H1 (cell line): ENCODE results near the gene HSF5.

Experiments
- ATF3 ChIP-seq: IDR thresholded peaks from 2 replicates; pipeline ENCODE4 v1.6.1; 2011; ENCODE audit warnings: low read depth, mild to moderate bottlenecking, low read length; ENCODE audit not compliant: insufficient read depth
- CHD2 ChIP-seq: IDR thresholded peaks from 2 replicates; pipeline ENCODE4 v1.6.1; 2012; ENCODE audit warnings: low read length, improper control_type of control experiment
- EGR1 ChIP-seq: IDR thresholded peaks from 2 replicates; pipeline ENCODE4 v1.6.1; 2011; ENCODE audit warnings: low read depth, low read length, borderline replicate concordance
- EZH2 ChIP-seq: fragments of 200-600 bp; sonication (generic); IDR thresholded peaks from 2 replicates; pipeline ENCODE4 v1.7.1; 2012; ENCODE audit warnings: low read depth, mild to moderate bottlenecking, moderate library complexity, low read length, inconsistent platforms; ENCODE audit not compliant: severe bottlenecking
- HDAC2 ChIP-seq, 2 experiments: fragments of 300-600 bp in 1 of 2; sonication (generic) in 1 of 2; IDR thresholded peaks; 2 replicates each; pipeline ENCODE4 v1.6.1; 2011 to 2012; ENCODE audit warnings: low read depth in 2 of 2, low read length in 2 of 2, mild to moderate bottlenecking in 2 of 2, moderate library complexity in 2 of 2, borderline replicate concordance in 1 of 2, inconsistent platforms in 1 of 2
- KDM5A ChIP-seq: fragments of 200-600 bp; IDR thresholded peaks from 2 replicates; pipeline ENCODE4 v1.7.1; 2012; ENCODE audit warnings: mild to moderate bottlenecking, low read length, inconsistent platforms, mixed read lengths
- NRF1 ChIP-seq: IDR thresholded peaks from 2 replicates; pipeline ENCODE4 v1.6.1; 2011; ENCODE audit warnings: mild to moderate bottlenecking, low read depth, low read length, improper control_type of control experiment
- PHF8 ChIP-seq: fragments of 200-600 bp; sonication (generic); conservative IDR thresholded peaks from 2 replicates; pipeline ENCODE4 v1.7.1; 2012; ENCODE audit warnings: low read depth, mild to moderate bottlenecking, inconsistent platforms, low read length, moderate library complexity
- POLR2A ChIP-seq, 2 experiments: IDR thresholded peaks; 1 replicate in 1 of 2; 2 replicates in 1 of 2; pipeline ENCODE4 v1.6.1; 2011; ENCODE audit warnings: low read depth in 2 of 2, low read length in 2 of 2, mild to moderate bottlenecking in 2 of 2; ENCODE audit errors: control extremely low read depth in 1 of 2
- RBBP5 ChIP-seq: IDR thresholded peaks from 2 replicates; pipeline ENCODE4 v1.7.1; 2012; ENCODE audit warnings: low read depth, mild to moderate bottlenecking, inconsistent platforms, low read length, moderate library complexity, borderline replicate concordance
- RFX5 ChIP-seq: IDR thresholded peaks from 2 replicates; pipeline ENCODE4 v1.6.1; 2011; ENCODE audit warnings: low read depth, low read length, improper control_type of control experiment, borderline replicate concordance
- SIN3A ChIP-seq, 2 experiments: IDR thresholded peaks in 1 of 2; conservative IDR thresholded peaks in 1 of 2; 2 replicates each; pipeline ENCODE4 v1.6.1; 2011 to 2012; ENCODE audit warnings: low read length in 2 of 2, improper control_type of control experiment in 1 of 2, low read depth in 1 of 2, mild to moderate bottlenecking in 1 of 2
- TCF12 ChIP-seq: IDR thresholded peaks from 2 replicates; pipeline ENCODE4 v1.6.1; 2011; ENCODE audit warnings: low read depth, mild to moderate bottlenecking, low read length
- TF ChIP-seq, protein P1 (sequence below), 3 experiments: IDR thresholded peaks; 1 replicate in 2 of 3; 2 replicates in 1 of 3; pipeline versions ENCODE4 v1.5.1 to v1.6.1; 2011; ENCODE audit warnings: low read length in 3 of 3, mild to moderate bottlenecking in 3 of 3, inconsistent platforms in 2 of 3, low read depth in 1 of 3, moderate library complexity in 1 of 3; ENCODE audit not compliant: insufficient read depth in 1 of 3; ENCODE audit errors: control extremely low read depth in 1 of 3

DNA sequence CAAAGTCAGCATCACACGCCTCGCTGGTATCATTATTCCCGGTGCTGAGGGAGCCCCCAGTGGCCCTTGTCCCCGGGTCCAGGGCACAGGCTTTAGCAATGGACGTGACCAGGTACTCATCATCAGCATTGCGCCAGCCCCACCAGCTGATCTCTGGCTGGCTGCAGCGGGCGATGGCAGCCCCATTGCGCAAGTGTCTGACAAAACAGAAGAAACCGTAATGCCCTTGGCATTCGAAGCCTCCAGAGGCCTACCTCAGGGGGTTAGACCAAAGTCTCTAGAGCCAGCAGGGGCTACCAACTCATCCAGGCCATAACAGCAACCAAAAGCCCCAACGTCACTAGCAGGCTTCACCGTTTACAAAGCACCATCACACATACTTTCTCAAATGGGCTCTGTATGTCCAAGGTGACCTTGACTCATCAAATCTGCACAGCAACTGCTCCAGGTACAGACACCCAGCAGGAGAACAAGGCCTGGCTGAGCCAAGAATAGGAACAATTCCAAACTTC, 19.0 kb upstream of the HSF5 start:
- TF ChIP-seq RFX5, result no peak
- TF ChIP-seq SIN3A (conservative IDR thresholded peaks at IDR 0.05 in 1 of 2, IDR thresholded peaks at IDR 0.05 in 1 of 2; ENCODE audit: low read depth in 1 of 2, low read length in 2 of 2), result no peak
- no peak for TF ChIP-seq CHD2
- no peak for TF ChIP-seq EGR1
- no peak for TF ChIP-seq POLR2A (IDR thresholded peaks at IDR 0.05; ENCODE audit: control extremely low read depth in 1 of 2, low read depth in 2 of 2, low read length in 2 of 2)
- TF ChIP-seq PHF8, result no peak
- TF ChIP-seq EZH2, result no peak
- TF ChIP-seq, protein P1, sequence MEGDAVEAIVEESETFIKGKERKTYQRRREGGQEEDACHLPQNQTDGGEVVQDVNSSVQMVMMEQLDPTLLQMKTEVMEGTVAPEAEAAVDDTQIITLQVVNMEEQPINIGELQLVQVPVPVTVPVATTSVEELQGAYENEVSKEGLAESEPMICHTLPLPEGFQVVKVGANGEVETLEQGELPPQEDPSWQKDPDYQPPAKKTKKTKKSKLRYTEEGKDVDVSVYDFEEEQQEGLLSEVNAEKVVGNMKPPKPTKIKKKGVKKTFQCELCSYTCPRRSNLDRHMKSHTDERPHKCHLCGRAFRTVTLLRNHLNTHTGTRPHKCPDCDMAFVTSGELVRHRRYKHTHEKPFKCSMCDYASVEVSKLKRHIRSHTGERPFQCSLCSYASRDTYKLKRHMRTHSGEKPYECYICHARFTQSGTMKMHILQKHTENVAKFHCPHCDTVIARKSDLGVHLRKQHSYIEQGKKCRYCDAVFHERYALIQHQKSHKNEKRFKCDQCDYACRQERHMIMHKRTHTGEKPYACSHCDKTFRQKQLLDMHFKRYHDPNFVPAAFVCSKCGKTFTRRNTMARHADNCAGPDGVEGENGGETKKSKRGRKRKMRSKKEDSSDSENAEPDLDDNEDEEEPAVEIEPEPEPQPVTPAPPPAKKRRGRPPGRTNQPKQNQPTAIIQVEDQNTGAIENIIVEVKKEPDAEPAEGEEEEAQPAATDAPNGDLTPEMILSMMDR (IDR thresholded peaks at IDR 0.05; ENCODE audit: control extremely low read depth in 1 of 3, insufficient read depth in 1 of 3, low read depth in 1 of 3, low read length in 3 of 3), result no peak
- no peak for TF ChIP-seq TCF12
- no peak for TF ChIP-seq KDM5A
- TF ChIP-seq ATF3, result no peak
- TF ChIP-seq NRF1, result no peak
- TF ChIP-seq HDAC2 (IDR thresholded peaks at IDR 0.05; ENCODE audit: borderline replicate concordance in 1 of 2, low read depth in 2 of 2, low read length in 2 of 2), result no peak
- no peak for TF ChIP-seq RBBP5
